Measurements from ENCODE around the gene ZNF771. TPM values are rescaled to one million over a fixed set of nuclear protein-coding genes. Genes with fewer than 3 reads are reported as not detected.
"Not testable (repeated sequence)": the region's sequence is repeated elsewhere in the genome, so short reads cannot be mapped to it uniquely, and the experiment has no call there.

Gene ZNF771
- total RNA-seq, 1 experiment from 2014 or later: 28.5 TPM

DNA sequence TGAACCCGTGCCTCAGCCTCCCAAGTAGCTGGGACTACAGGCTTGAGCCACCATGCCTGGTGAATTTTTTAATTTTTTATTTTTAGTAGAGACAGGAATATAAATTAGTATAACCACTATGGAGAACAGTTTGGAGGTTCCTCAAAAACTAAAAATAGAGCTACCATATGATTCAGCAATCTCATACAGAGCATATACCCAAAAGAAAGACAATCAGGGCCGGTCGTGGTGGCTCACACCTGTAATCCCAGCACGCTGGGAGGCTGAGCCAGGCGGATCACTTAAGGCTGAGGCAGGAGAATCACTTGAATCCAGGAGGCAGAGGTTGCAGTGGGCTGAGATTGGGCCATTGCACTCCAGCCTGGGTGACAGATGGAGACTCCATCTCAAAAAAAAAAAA is 54.0 kb downstream of the ZNF771 start:
- H3K4me3 ChIP-seq, H3K27me3 ChIP-seq, DNase-seq, H3K36me3 ChIP-seq, H3K9me3 ChIP-seq: not testable (repeated sequence)

DNA sequence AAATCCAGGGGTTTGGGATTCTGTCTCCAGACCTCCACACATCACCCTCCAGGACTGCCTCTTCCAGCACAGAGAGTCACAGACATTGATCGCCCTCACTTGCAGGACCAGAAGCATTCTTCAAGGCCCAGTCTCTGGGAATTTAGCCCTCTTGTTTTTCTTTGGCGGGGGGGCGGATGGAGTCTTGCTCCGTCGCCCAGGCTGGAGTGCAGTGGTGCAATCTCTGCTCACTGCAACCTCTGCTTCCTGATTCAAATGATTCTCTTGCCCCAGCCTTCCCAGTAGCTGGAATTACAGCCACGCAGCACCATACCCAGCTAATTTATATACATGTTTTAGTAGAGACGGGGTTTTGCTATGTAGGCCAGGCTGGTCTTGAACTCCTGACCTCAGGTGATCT is 56.7 kb downstream of the ZNF771 start:
- H3K36me3 ChIP-seq: no peaks in the 10 kb centered on the region
- H3K27me3 ChIP-seq: no peaks in the 10 kb centered on the region
- no peak for DNase-seq
- no peaks in the 10 kb centered on the region for H3K9me3 ChIP-seq
- H3K4me3 ChIP-seq: no peak overlapping the region

Other genes starting within 250 kb of the ZNF771 start
- 1.9 and 3.1 TPM in 2 replicates for gene CORO1A, start 224.0 kb upstream of the ZNF771 start, total RNA-seq (2014; rRNA removed; shearing (Covaris generic); ENCODE audit: low replicate concordance)
- 64.7 and 122 TPM in 2 replicates for gene BOLA2B, start 213.9 kb upstream of the ZNF771 start, total RNA-seq (2014; rRNA removed; shearing (Covaris generic); ENCODE audit: low replicate concordance)
- gene SLX1A, start 213.7 kb upstream of the ZNF771 start, total RNA-seq (2014; rRNA removed; shearing (Covaris generic); ENCODE audit: low replicate concordance): 30.9 and 54.9 TPM in 2 replicates
- gene SULT1A3, start 208.4 kb upstream of the ZNF771 start, total RNA-seq (2014; rRNA removed; shearing (Covaris generic); ENCODE audit: low replicate concordance): 4.8 and 18.5 TPM in 2 replicates
- 0.89 and 4.2 TPM in 2 replicates for gene NPIPB13, start 159.1 kb upstream of the ZNF771 start, total RNA-seq (2014; rRNA removed; shearing (Covaris generic); ENCODE audit: low replicate concordance)
- 43.8 and 70.0 TPM in 2 replicates for gene CD2BP2, start 52.3 kb upstream of the ZNF771 start, total RNA-seq (2014; rRNA removed; shearing (Covaris generic); ENCODE audit: low replicate concordance)
- 40.3 and 60.6 TPM in 2 replicates for gene TBC1D10B, start 37.1 kb upstream of the ZNF771 start, total RNA-seq (2014; rRNA removed; shearing (Covaris generic); ENCODE audit: low replicate concordance)
- not detected in 2 replicates for gene MYL11, start 32.8 kb upstream of the ZNF771 start, total RNA-seq (2014; rRNA removed; shearing (Covaris generic); ENCODE audit: low replicate concordance)
- gene SEPTIN1, start 25.0 kb upstream of the ZNF771 start, total RNA-seq (2014; rRNA removed; shearing (Covaris generic); ENCODE audit: low replicate concordance): not detected in 2 replicates
- gene ZNF48, start 12.2 kb upstream of the ZNF771 start, total RNA-seq (2014; rRNA removed; shearing (Covaris generic); ENCODE audit: low replicate concordance): 17.2 and 19.8 TPM in 2 replicates
- gene DCTPP1, start 22.4 kb downstream of the ZNF771 start, total RNA-seq (2014; rRNA removed; shearing (Covaris generic); ENCODE audit: low replicate concordance): 106 and 131 TPM in 2 replicates
- 75.8 and 110 TPM in 2 replicates for gene SEPHS2, start 38.3 kb downstream of the ZNF771 start, total RNA-seq (2014; rRNA removed; shearing (Covaris generic); ENCODE audit: low replicate concordance)
- not detected in 2 replicates for gene ITGAL, start 65.1 kb downstream of the ZNF771 start, total RNA-seq (2014; rRNA removed; shearing (Covaris generic); ENCODE audit: low replicate concordance)
- 47.6 and 72.9 TPM in 2 replicates for gene ZNF768, start 119.0 kb downstream of the ZNF771 start, total RNA-seq (2014; rRNA removed; shearing (Covaris generic); ENCODE audit: low replicate concordance)
- gene ZNF747, start 127.3 kb downstream of the ZNF771 start, total RNA-seq (2014; rRNA removed; shearing (Covaris generic); ENCODE audit: low replicate concordance): 11.8 and 27.9 TPM in 2 replicates
- gene ZNF764, start 150.8 kb downstream of the ZNF771 start, total RNA-seq (2014; rRNA removed; shearing (Covaris generic); ENCODE audit: low replicate concordance): 2.0 and 6.8 TPM in 2 replicates
- 4.0 TPM in 2 replicates for gene ZNF688, start 164.1 kb downstream of the ZNF771 start, total RNA-seq (2014; rRNA removed; shearing (Covaris generic); ENCODE audit: low replicate concordance)
- 11.4 and 15.7 TPM in 2 replicates for gene ZNF785, start 178.1 kb downstream of the ZNF771 start, total RNA-seq (2014; rRNA removed; shearing (Covaris generic); ENCODE audit: low replicate concordance)
- gene ZNF689, start 202.8 kb downstream of the ZNF771 start, total RNA-seq (2014; rRNA removed; shearing (Covaris generic); ENCODE audit: low replicate concordance): 6.5 and 9.1 TPM in 2 replicates
- gene PRR14, start 243.4 kb downstream of the ZNF771 start, total RNA-seq (2014; rRNA removed; shearing (Covaris generic); ENCODE audit: low replicate concordance): 1.7 and 5.3 TPM in 2 replicates

Data from MG63 (cell line).